DOHH2 (cell line): ENCODE results near the gene RNF144A.

Source experiments
- H3F3A ChIP-seq: fragments of 200-600 bp; sonication (generic), shearing (Covaris generic); 2 replicates; pipeline ENCODE4 v1.6.0; 2016; ENCODE audit warnings: antibody characterized with exemption, mild to moderate bottlenecking; ENCODE audit not compliant: control insufficient read depth, insufficient read depth
- H3K27ac ChIP-seq: fragments of 200-600 bp; sonication (generic); 2 replicates; pipeline ENCODE4 v1.5.1; 2014; ENCODE audit warnings: low read depth, mild to moderate bottlenecking, low read length, moderate library complexity
- H3K27me3 ChIP-seq: fragments of 200-600 bp; sonication (generic); 2 replicates; pipeline ENCODE4 v1.6.1; 2014; ENCODE audit warnings: mild to moderate bottlenecking, low read length, mixed read lengths; ENCODE audit not compliant: control insufficient read depth
- H3K36me3 ChIP-seq: fragments of 200-600 bp; sonication (generic); 2 replicates; pipeline ENCODE4 v1.6.1; 2014; ENCODE audit warnings: mild to moderate bottlenecking, low read length, moderate library complexity, mixed read lengths; ENCODE audit not compliant: control insufficient read depth
- H3K4me1 ChIP-seq: fragments of 200-600 bp; sonication (generic); 2 replicates; pipeline ENCODE4 v1.6.1; 2014; ENCODE audit warnings: mild to moderate bottlenecking, low read length, mixed read lengths; ENCODE audit not compliant: control insufficient read depth
- H3K4me2 ChIP-seq: fragments of 200-600 bp; sonication (generic); 2 replicates; pipeline ENCODE4 v1.6.0; 2014; ENCODE audit warnings: mild to moderate bottlenecking, low read length, moderate library complexity
- H3K4me3 ChIP-seq: fragments of 200-600 bp; sonication (generic); 2 replicates; pipeline ENCODE4 v1.5.1; 2014; ENCODE audit warnings: mild to moderate bottlenecking, low read length, mixed read lengths
- H3K79me2 ChIP-seq: fragments of 200-600 bp; sonication (generic); 2 replicates; pipeline ENCODE4 v1.6.1; 2014; ENCODE audit warnings: mild to moderate bottlenecking, low read length, mixed read lengths; ENCODE audit not compliant: control insufficient read depth
- H3K9me2 ChIP-seq: fragments of 200-600 bp; sonication (generic); replicated peaks from 2 replicates; pipeline ENCODE4 v1.6.1; 2014; ENCODE audit warnings: mild to moderate bottlenecking, low read length, mixed read lengths; ENCODE audit not compliant: control insufficient read depth
- H3K9me3 ChIP-seq: fragments of 200-600 bp; sonication (generic); 2 replicates; pipeline ENCODE4 v1.6.1; 2014; ENCODE audit warnings: antibody characterized with exemption, low read length, mixed read lengths; ENCODE audit not compliant: control insufficient read depth, insufficient read depth
- H4K20me1 ChIP-seq: fragments of 200-600 bp; sonication (generic); 2 replicates; pipeline ENCODE4 v1.6.0; 2014; ENCODE audit warnings: low read depth, mild to moderate bottlenecking, antibody characterized with exemption, low read length, moderate library complexity; ENCODE audit not compliant: control insufficient read depth, insufficient read depth
- CTCF ChIP-seq: fragments of 200-600 bp; sonication (generic); IDR thresholded peaks from one replicate; pipeline ENCODE4 v1.5.1; 2014; ENCODE audit warnings: antibody characterized with exemption, mild to moderate bottlenecking, low read depth, low read length; ENCODE audit not compliant: poor library complexity, severe bottlenecking
- EZH2phosphoT487 ChIP-seq: fragments of 200-600 bp; sonication (generic); IDR thresholded peaks from 2 replicates; pipeline ENCODE4 v1.6.1; 2017; ENCODE audit warnings: borderline replicate concordance, mild to moderate bottlenecking, antibody characterized with exemption, low read length, moderate library complexity, mixed read lengths

RNF144A gene

GRCh38 chr2:7024261-7024660, 107.0 kb downstream of the RNF144A start:
- H3K79me2 ChIP-seq, result no peaks in the 10 kb centered on the region
- no peak overlapping the region for H3K4me3 ChIP-seq
- H3K36me3 ChIP-seq, result no peaks in the 10 kb centered on the region
- no peaks in the 10 kb centered on the region for H4K20me1 ChIP-seq
- H3K4me2 ChIP-seq, result no peak overlapping the region
- H3K27me3 ChIP-seq, result no peaks in the 10 kb centered on the region
- no peak for TF ChIP-seq CTCF
- TF ChIP-seq EZH2phosphoT487, result no peak
- no peak overlapping the region for H3K27ac ChIP-seq
- H3K9me2 ChIP-seq, result no peaks in the 10 kb centered on the region
- no peaks in the 10 kb centered on the region for H3K4me1 ChIP-seq
- no peaks in the 10 kb centered on the region for H3F3A ChIP-seq
- H3K9me3 ChIP-seq, result no peaks in the 10 kb centered on the region

GRCh38 chr2:7025082-7025481, 107.9 kb downstream of the RNF144A start:
- H3K9me3 ChIP-seq, result no peaks in the 10 kb centered on the region
- no peak for TF ChIP-seq EZH2phosphoT487
- TF ChIP-seq CTCF, result no peak
- no peak overlapping the region for H3K4me3 ChIP-seq
- no peak overlapping the region for H3K27ac ChIP-seq
- H3K36me3 ChIP-seq, result no peaks in the 10 kb centered on the region
- no peaks in the 10 kb centered on the region for H4K20me1 ChIP-seq
- no peaks in the 10 kb centered on the region for H3K4me1 ChIP-seq
- no peaks in the 10 kb centered on the region for H3K27me3 ChIP-seq
- H3K79me2 ChIP-seq, result no peaks in the 10 kb centered on the region
- no peak overlapping the region for H3K4me2 ChIP-seq
- H3K9me2 ChIP-seq, result no peaks in the 10 kb centered on the region
- no peaks in the 10 kb centered on the region for H3F3A ChIP-seq

GRCh38 chr2:7026742-7027141, 109.5 kb downstream of the RNF144A start:
- H3K9me2 ChIP-seq, result no peaks in the 10 kb centered on the region
- no peaks in the 10 kb centered on the region for H3F3A ChIP-seq
- H3K4me1 ChIP-seq, result peaks cover 4% of the 10 kb centered on the region
- H3K4me2 ChIP-seq, result no peak overlapping the region
- H3K9me3 ChIP-seq, result no peaks in the 10 kb centered on the region
- no peak overlapping the region for H3K4me3 ChIP-seq
- no peaks in the 10 kb centered on the region for H3K36me3 ChIP-seq
- no peaks in the 10 kb centered on the region for H4K20me1 ChIP-seq
- no peaks in the 10 kb centered on the region for H3K27me3 ChIP-seq
- no peaks in the 10 kb centered on the region for H3K79me2 ChIP-seq
- H3K27ac ChIP-seq, result no peak overlapping the region
- TF ChIP-seq CTCF, result no peak
- TF ChIP-seq EZH2phosphoT487, result no peak

- Histone ChIP-seq H3K36me3 (no peaks in the 10 kb centered on the region), H3K4me3 (no peak overlapping the region), H3K27ac (no peak overlapping the region), H3K9me2 (no peaks in the 10 kb centered on the region), H3K27me3 (no peaks in the 10 kb centered on the region), H3K4me1 (peaks cover 6% of the 10 kb centered on the region), H3K79me2 (no peaks in the 10 kb centered on the region), H3K9me3 (no peaks in the 10 kb centered on the region), H3F3A (no peaks in the 10 kb centered on the region), H3K4me2 (no peak overlapping the region), H4K20me1 (no peaks in the 10 kb centered on the region)
- TF ChIP-seq EZH2phosphoT487 (no peak), CTCF (no peak)
Measured at GRCh38 chr2:7027411-7027810, 110.2 kb downstream of the RNF144A start.
